ENCODE results near the gene MYCN.

DNA sequence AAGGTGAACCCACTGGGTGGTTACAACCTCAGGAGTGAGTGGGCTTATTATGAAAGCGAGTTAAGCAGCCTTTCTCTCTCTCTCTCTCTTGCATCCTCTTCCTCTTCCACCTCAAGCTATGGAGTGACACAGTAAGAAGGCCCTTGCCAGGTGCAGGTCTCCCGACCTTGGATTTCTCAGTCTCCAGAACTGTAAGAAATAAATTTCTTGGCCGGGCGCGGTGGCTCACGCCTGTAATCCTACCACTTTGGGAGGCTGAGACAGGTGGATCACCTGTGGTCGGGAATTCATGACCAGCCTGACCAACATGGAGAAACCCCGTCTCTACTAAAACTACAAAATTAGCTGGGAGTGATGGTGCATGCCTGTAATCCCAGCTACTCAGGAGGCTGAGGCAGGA is 14.4 kb downstream of the MYCN start:
- TF ChIP-seq CTCF (IDR thresholded peaks at IDR 0.05; ENCODE audit: low read length), result no peak
- no peak for TF ChIP-seq EZH2 (IDR thresholded peaks at IDR 0.05; ENCODE audit: borderline replicate concordance, low read length)

All from OCI-LY1 (cell line).